GM21737 (cell line): ENCODE data around the gene RNGTT.

Source experiments
- ATAC-seq: cut with Tn5 transposase; IDR thresholded peaks from one replicate; pipeline ENCODE4 v1.9.1; 2021; ENCODE audit warnings: mild to moderate bottlenecking, moderate library complexity; ENCODE audit not compliant: unreplicated experiment

The RNGTT gene

GRCh38 chr6:88566746-88567534, 396.5 kb downstream of the RNGTT start:
- ATAC-seq, result no peak

DNA sequence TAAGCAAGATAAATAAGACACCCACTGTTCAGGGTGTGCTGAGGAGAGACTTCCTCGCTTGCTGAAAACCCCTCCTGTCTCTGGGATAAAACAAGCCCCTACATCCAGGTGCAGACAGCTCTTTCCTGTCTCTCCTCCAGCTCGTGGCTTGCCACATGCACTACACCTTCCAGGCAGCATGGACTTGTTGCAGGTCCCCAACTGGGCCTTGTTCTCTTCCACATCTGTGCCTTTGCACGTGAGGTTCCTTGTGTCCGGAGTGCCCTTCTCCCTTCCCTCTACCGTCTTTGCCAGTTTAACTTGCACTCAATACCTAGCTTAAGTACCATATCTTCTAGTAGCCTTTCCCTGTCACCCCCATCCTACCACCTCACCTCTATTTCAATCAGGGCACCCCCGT, 397.6 kb downstream of the RNGTT start:
- ATAC-seq, result no peak

GRCh38 chr6:88565409-88565811, 398.0 kb downstream of the RNGTT start:
- ATAC-seq, result no peak

- no peak for ATAC-seq
Observed at GRCh38 chr6:88563277-88563625, 400.2 kb downstream of the RNGTT start.

DNA sequence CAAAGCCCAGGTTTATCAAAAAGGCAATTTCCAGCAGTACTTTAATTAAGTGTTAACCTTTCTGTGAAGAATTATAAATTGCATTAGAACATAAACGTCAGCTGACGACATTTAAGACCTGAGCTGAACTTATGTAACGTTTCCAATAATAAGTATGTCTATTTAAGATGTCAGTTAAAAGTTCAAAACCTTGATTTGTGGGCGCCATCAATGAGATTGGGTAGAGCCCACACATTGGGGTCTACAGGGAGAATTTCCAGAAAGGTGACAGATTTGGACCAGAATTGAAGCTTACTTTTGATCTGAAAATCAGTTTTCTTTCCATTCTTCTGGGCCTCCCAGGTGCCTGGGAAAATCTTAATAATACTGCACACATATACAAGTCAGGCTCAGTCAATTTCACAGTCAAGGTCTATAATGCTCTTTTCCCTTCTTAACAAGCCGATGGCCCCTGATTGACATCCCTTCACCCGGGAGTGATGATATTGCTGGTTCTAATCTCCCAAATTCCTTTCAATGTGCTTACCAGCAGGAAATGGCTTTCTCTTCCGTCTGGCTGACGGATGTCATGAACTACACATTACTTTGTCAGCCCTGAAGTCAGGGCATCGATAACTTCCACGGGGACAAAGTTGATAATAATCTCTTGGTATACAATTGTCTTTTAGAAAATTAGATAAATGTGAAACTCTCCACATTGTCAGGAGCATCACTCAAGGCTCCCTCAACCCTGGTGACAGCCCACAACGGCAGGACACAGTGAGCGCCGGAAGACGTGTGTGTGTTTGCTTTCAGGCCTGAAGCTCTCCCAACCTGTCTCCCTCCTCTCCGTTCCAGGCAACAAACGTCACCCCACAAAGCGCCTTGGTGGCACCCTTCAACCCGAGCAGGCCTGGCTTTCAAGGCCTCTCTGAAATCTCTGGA, 400.8 kb downstream of the RNGTT start:
- ATAC-seq, result no peak

- ATAC-seq, result no peak
Observed at GRCh38 chr6:88561954-88562315, 401.5 kb downstream of the RNGTT start.

DNA sequence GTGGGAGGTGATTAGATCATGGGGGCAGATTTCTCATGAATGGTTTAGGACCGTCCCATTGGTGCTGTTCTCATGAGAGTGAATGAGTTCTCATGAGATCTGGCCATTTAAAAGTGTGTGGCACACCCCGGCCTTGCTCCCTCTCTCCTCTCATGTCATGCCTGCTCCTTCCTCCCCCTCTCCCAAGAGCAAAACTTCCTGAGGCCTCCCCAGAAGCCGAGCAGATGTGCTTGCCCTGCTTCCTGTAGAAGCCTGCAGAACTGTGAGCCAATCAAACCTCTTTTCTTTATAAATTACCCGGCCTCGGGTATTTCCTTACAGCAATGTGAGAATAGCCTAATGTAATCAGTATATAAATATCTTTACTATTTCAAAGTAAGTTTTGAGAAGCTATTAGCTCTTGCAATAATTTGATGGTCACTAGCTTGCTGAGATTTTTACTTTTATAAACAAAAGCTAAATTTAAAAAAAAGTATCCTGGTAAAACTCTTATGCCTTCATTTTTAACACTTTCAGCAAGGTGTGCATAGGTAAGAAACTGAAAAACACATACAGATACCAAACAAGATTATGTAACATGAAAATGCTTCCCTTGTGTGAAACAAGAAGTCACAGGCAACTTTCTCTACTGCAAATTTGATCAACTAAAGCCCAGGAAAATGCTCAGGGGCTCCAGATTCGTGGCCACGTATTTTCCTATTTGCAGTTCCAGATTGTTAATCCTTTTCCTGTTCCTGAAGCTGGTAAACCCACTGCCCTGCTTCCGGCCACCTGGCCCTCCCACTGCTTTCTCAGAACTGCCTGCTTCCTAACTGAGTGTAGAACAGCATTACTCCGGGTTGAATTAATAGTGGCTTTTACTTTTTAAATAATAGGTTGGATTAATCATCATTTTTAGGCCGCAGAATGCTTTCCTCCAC, 402.1 kb downstream of the RNGTT start:
- no peak for ATAC-seq
